Measurements from ENCODE around the gene EFNA5. TPM values are rescaled to one million over a fixed set of nuclear protein-coding genes. Genes with fewer than 3 reads are reported as not detected.
"Not testable (repeated sequence)": the region's sequence is repeated elsewhere in the genome, so short reads cannot be mapped to it uniquely, and the experiment has no call there.

Gene EFNA5
- polyA plus RNA-seq, 4 donors: 0.54 to 3.5 (median 1.7) TPM; not detected in 1

- no peak overlapping the region for H3K27ac ChIP-seq (ENCODE audit: low read depth in 1 of 3, low read length in 2 of 3)
- no peak for DNase-seq
- no peak for FAIRE-seq
Observed at GRCh38 chr5:107461770-107462169, 209.0 kb downstream of the EFNA5 start.

GRCh38 chr5:107460789-107461188 lies 209.9 kb downstream of the EFNA5 start:
- FAIRE-seq (no peak), DNase-seq (no peak)
- no peaks in the 10 kb centered on the region for H3K36me3 ChIP-seq (ENCODE audit: control insufficient read depth in 3 of 3, insufficient read depth in 2 of 3, low read depth in 1 of 3, low read length in 3 of 3)
- peaks cover 0 to 2% (median 2%) of the 10 kb centered on the region in 3 donors for H3K4me1 ChIP-seq (ENCODE audit: control insufficient read depth in 3 of 3, insufficient read depth in 2 of 3, low read depth in 1 of 3, low read length in 2 of 3)
- H3K27me3 ChIP-seq (ENCODE audit: control insufficient read depth in 3 of 3, insufficient read depth in 3 of 3, low read length in 3 of 3): no peaks in the 10 kb centered on the region
- no peaks in the 10 kb centered on the region for H3K9me3 ChIP-seq (ENCODE audit: control insufficient read depth in 2 of 2, insufficient read depth in 1 of 2, low read depth in 1 of 2, low read length in 1 of 2)
- H3K4me3 ChIP-seq (ENCODE audit: low read depth in 1 of 3, low read length in 3 of 3): no peak overlapping the region
- no peak overlapping the region for H3K27ac ChIP-seq (ENCODE audit: low read depth in 1 of 3, low read length in 2 of 3)
- WGBS, 3 donors: 84 to 87% (median 85%) methylated on average over 2 of the region's 2 CpGs

More at GRCh38 chr5:107461770-107462169, 209.0 kb downstream of the EFNA5 start:
- Histone ChIP-seq H3K27me3 (ENCODE audit: control insufficient read depth in 3 of 3, insufficient read depth in 3 of 3, low read length in 3 of 3) (no peaks in the 10 kb centered on the region), H3K36me3 (ENCODE audit: control insufficient read depth in 3 of 3, insufficient read depth in 2 of 3, low read depth in 1 of 3, low read length in 3 of 3) (no peaks in the 10 kb centered on the region), H3K4me3 (ENCODE audit: low read depth in 1 of 3, low read length in 3 of 3) (no peak overlapping the region), H3K9me3 (ENCODE audit: control insufficient read depth in 2 of 2, insufficient read depth in 1 of 2, low read depth in 1 of 2, low read length in 1 of 2) (no peaks in the 10 kb centered on the region), H3K4me1 (ENCODE audit: control insufficient read depth in 3 of 3, insufficient read depth in 2 of 3, low read depth in 1 of 3, low read length in 2 of 3) (peaks cover 0 to 2% (median 2%) of the 10 kb centered on the region in 3 donors)
- WGBS, 3 donors: 89 to 95% (median 89%) methylated on average over 5 of the region's 5 CpGs

GRCh38 chr5:107459605-107460004 lies 211.1 kb downstream of the EFNA5 start:
- Histone ChIP-seq H3K4me3 (ENCODE audit: low read depth in 1 of 3, low read length in 3 of 3) (no peak overlapping the region), H3K36me3 (ENCODE audit: control insufficient read depth in 3 of 3, insufficient read depth in 2 of 3, low read depth in 1 of 3, low read length in 3 of 3) (no peaks in the 10 kb centered on the region), H3K27ac (ENCODE audit: low read depth in 1 of 3, low read length in 2 of 3) (no peak overlapping the region), H3K4me1 (ENCODE audit: control insufficient read depth in 3 of 3, insufficient read depth in 2 of 3, low read depth in 1 of 3, low read length in 2 of 3) (peaks cover 0 to 2% (median 2%) of the 10 kb centered on the region in 3 donors), H3K27me3 (ENCODE audit: control insufficient read depth in 3 of 3, insufficient read depth in 3 of 3, low read length in 3 of 3) (no peaks in the 10 kb centered on the region), H3K9me3 (ENCODE audit: control insufficient read depth in 2 of 2, insufficient read depth in 1 of 2, low read depth in 1 of 2, low read length in 1 of 2) (no peaks in the 10 kb centered on the region)
- no peak for FAIRE-seq
- WGBS, 3 donors: 95 to 98% (median 96%) methylated on average over 3 of the region's 3 CpGs
- no peak for DNase-seq

- Histone ChIP-seq H3K4me3 (ENCODE audit: low read depth in 1 of 3, low read length in 3 of 3) (no peak overlapping the region), H3K9me3 (ENCODE audit: control insufficient read depth in 2 of 2, insufficient read depth in 1 of 2, low read depth in 1 of 2, low read length in 1 of 2) (no peaks in the 10 kb centered on the region), H3K36me3 (ENCODE audit: control insufficient read depth in 3 of 3, insufficient read depth in 2 of 3, low read depth in 1 of 3, low read length in 3 of 3) (no peaks in the 10 kb centered on the region), H3K27ac (ENCODE audit: low read depth in 1 of 3, low read length in 2 of 3) (no peak overlapping the region), H3K27me3 (ENCODE audit: control insufficient read depth in 3 of 3, insufficient read depth in 3 of 3, low read length in 3 of 3) (no peaks in the 10 kb centered on the region), H3K4me1 (ENCODE audit: control insufficient read depth in 3 of 3, insufficient read depth in 2 of 3, low read depth in 1 of 3, low read length in 2 of 3) (peaks cover 0 to 2% (median 2%) of the 10 kb centered on the region in 3 donors)
- WGBS, 3 donors: 15 to 61% (median 38%) methylated on average over 5 of the region's 5 CpGs
- FAIRE-seq: no peak
- peak; percentile 18 to 62 for DNase-seq
Observed at GRCh38 chr5:107458322-107458721, 212.4 kb downstream of the EFNA5 start.

GRCh38 chr5:107457881-107458280 lies 212.9 kb downstream of the EFNA5 start:
- Histone ChIP-seq H3K27me3 (ENCODE audit: control insufficient read depth in 3 of 3, insufficient read depth in 3 of 3, low read length in 3 of 3) (no peaks in the 10 kb centered on the region), H3K4me3 (ENCODE audit: low read depth in 1 of 3, low read length in 3 of 3) (no peak overlapping the region), H3K9me3 (ENCODE audit: control insufficient read depth in 2 of 2, insufficient read depth in 1 of 2, low read depth in 1 of 2, low read length in 1 of 2) (no peaks in the 10 kb centered on the region), H3K4me1 (ENCODE audit: control insufficient read depth in 3 of 3, insufficient read depth in 2 of 3, low read depth in 1 of 3, low read length in 2 of 3) (peaks cover 0 to 2% (median 2%) of the 10 kb centered on the region in 3 donors), H3K36me3 (ENCODE audit: control insufficient read depth in 3 of 3, insufficient read depth in 2 of 3, low read depth in 1 of 3, low read length in 3 of 3) (no peaks in the 10 kb centered on the region), H3K27ac (ENCODE audit: low read depth in 1 of 3, low read length in 2 of 3) (no peak overlapping the region)
- 23 to 50% (median 40%) methylated on average over 3 of the region's 3 CpGs for WGBS, 3 donors
- DNase-seq (no peak), FAIRE-seq (no peak)

- H3K27me3 ChIP-seq (ENCODE audit: control insufficient read depth in 3 of 3, insufficient read depth in 3 of 3, low read length in 3 of 3): no peaks in the 10 kb centered on the region
- H3K4me3 ChIP-seq (ENCODE audit: low read depth in 1 of 3, low read length in 3 of 3): no peak overlapping the region
- DNase-seq (no peak), FAIRE-seq (no peak)
- H3K36me3 ChIP-seq (ENCODE audit: control insufficient read depth in 3 of 3, insufficient read depth in 2 of 3, low read depth in 1 of 3, low read length in 3 of 3): no peaks in the 10 kb centered on the region
- WGBS, 3 donors: 94 to 98% (median 95%) methylated on average over 3 of the region's 3 CpGs
- H3K27ac ChIP-seq (ENCODE audit: low read depth in 1 of 3, low read length in 2 of 3): no peak overlapping the region
- H3K4me1 ChIP-seq (ENCODE audit: control insufficient read depth in 3 of 3, insufficient read depth in 2 of 3, low read depth in 1 of 3, low read length in 2 of 3): peaks cover 0 to 2% (median 2%) of the 10 kb centered on the region in 3 donors
- H3K9me3 ChIP-seq (ENCODE audit: control insufficient read depth in 2 of 2, insufficient read depth in 1 of 2, low read depth in 1 of 2, low read length in 1 of 2): no peaks in the 10 kb centered on the region
Observed at GRCh38 chr5:107457138-107457537, 213.6 kb downstream of the EFNA5 start.

- DNase-seq: no peak
- no peaks in the 10 kb centered on the region for H3K9me3 ChIP-seq (ENCODE audit: control insufficient read depth in 2 of 2, insufficient read depth in 1 of 2, low read depth in 1 of 2, low read length in 1 of 2)
- FAIRE-seq: no peak
Observed at GRCh38 chr5:107456281-107456715, 214.4 kb downstream of the EFNA5 start.

GRCh38 chr5:107455111-107455544 lies 215.6 kb downstream of the EFNA5 start:
- DNase-seq (no peak), FAIRE-seq (no peak)
- Histone ChIP-seq H3K36me3 (ENCODE audit: control insufficient read depth in 3 of 3, insufficient read depth in 2 of 3, low read depth in 1 of 3, low read length in 3 of 3) (no peaks in the 10 kb centered on the region), H3K4me1 (ENCODE audit: control insufficient read depth in 3 of 3, insufficient read depth in 2 of 3, low read depth in 1 of 3, low read length in 2 of 3) (peaks cover 0 to 2% (median 2%) of the 10 kb centered on the region in 3 donors), H3K9me3 (ENCODE audit: control insufficient read depth in 2 of 2, insufficient read depth in 1 of 2, low read depth in 1 of 2, low read length in 1 of 2) (no peaks in the 10 kb centered on the region), H3K27me3 (ENCODE audit: control insufficient read depth in 3 of 3, insufficient read depth in 3 of 3, low read length in 3 of 3) (no peaks in the 10 kb centered on the region), H3K27ac (ENCODE audit: low read depth in 1 of 3, low read length in 2 of 3) (no peak overlapping the region), H3K4me3 (ENCODE audit: low read depth in 1 of 3, low read length in 3 of 3) (no peak overlapping the region)
- 67 to 88% (median 82%) methylated on average over 4 of the region's 4 CpGs for WGBS, 3 donors

More at GRCh38 chr5:107456281-107456715, 214.4 kb downstream of the EFNA5 start:
- Histone ChIP-seq H3K27me3 (ENCODE audit: control insufficient read depth in 3 of 3, insufficient read depth in 3 of 3, low read length in 3 of 3) (no peaks in the 10 kb centered on the region), H3K27ac (ENCODE audit: low read depth in 1 of 3, low read length in 2 of 3) (no peak overlapping the region), H3K36me3 (ENCODE audit: control insufficient read depth in 3 of 3, insufficient read depth in 2 of 3, low read depth in 1 of 3, low read length in 3 of 3) (no peaks in the 10 kb centered on the region), H3K4me3 (ENCODE audit: low read depth in 1 of 3, low read length in 3 of 3) (no peak overlapping the region), H3K4me1 (ENCODE audit: control insufficient read depth in 3 of 3, insufficient read depth in 2 of 3, low read depth in 1 of 3, low read length in 2 of 3) (peaks cover 0 to 2% (median 2%) of the 10 kb centered on the region in 3 donors)

GRCh38 chr5:107451827-107452226 lies 218.9 kb downstream of the EFNA5 start:
- H3K4me1 ChIP-seq (ENCODE audit: control insufficient read depth in 3 of 3, insufficient read depth in 2 of 3, low read depth in 1 of 3, low read length in 2 of 3); FAIRE-seq; H3K27me3 ChIP-seq (ENCODE audit: control insufficient read depth in 3 of 3, insufficient read depth in 3 of 3, low read length in 3 of 3); DNase-seq; H3K4me3 ChIP-seq (ENCODE audit: low read depth in 1 of 3, low read length in 3 of 3); H3K27ac ChIP-seq (ENCODE audit: low read depth in 1 of 3, low read length in 2 of 3); H3K9me3 ChIP-seq (ENCODE audit: control insufficient read depth in 2 of 2, insufficient read depth in 1 of 2, low read depth in 1 of 2, low read length in 1 of 2); H3K36me3 ChIP-seq (ENCODE audit: control insufficient read depth in 3 of 3, insufficient read depth in 2 of 3, low read depth in 1 of 3, low read length in 3 of 3): not testable (repeated sequence)
- 94 to 95% (median 95%) methylated on average over 4 of the region's 4 CpGs for WGBS, 3 donors
